HepG2 (cell line): ENCODE data around the gene CYB5D1. TPM values are rescaled to one million over a fixed set of nuclear protein-coding genes. Genes with fewer than 3 reads are reported as not detected.

Source experiments
- CHD4 ChIP-seq: fragments of 200-600 bp; sonication (generic); IDR thresholded peaks from 2 replicates; pipeline ENCODE4 v1.7.0; 2017; ENCODE audit warnings: mild to moderate bottlenecking, low read length, borderline replicate concordance
- ELF1 ChIP-seq: sonication (generic); formaldehyde crosslinking; IDR thresholded peaks from 2 replicates; pipeline ENCODE4 v1.4.0; 2020; ENCODE audit warnings: missing genetic modification reagents
- ESRRA ChIP-seq: sonication (generic); formaldehyde crosslinking; IDR thresholded peaks from 2 replicates; pipeline ENCODE4 v1.5.1; 2020; ENCODE audit warnings: mild to moderate bottlenecking, low read depth, missing genetic modification reagents
- HDAC2 ChIP-seq: sonication (generic); formaldehyde crosslinking; IDR thresholded peaks from 2 replicates; pipeline ENCODE4 v1.4.0; 2020; ENCODE audit warnings: missing genetic modification reagents
- HES4 ChIP-seq: sonication (generic); formaldehyde crosslinking; IDR thresholded peaks from 2 replicates; pipeline ENCODE4 v1.9.0; 2021; ENCODE audit warnings: mild to moderate bottlenecking, missing genetic modification reagents, borderline replicate concordance
- HNRNPH1 ChIP-seq: fragments of 200-400 bp; formaldehyde crosslinking; optimal IDR thresholded peaks from 2 replicates; pipeline ENCODE3; 2017; ENCODE audit warnings: mild to moderate bottlenecking, low read depth, low read length
- KDM4B ChIP-seq: sonication (generic); formaldehyde crosslinking; IDR thresholded peaks from 2 replicates; pipeline ENCODE4 v1.4.0; 2020; ENCODE audit warnings: missing genetic modification reagents
- NFAT5 ChIP-seq: sonication (generic); formaldehyde crosslinking; IDR thresholded peaks from 2 replicates; pipeline ENCODE4 v1.4.0; 2020; ENCODE audit warnings: missing genetic modification reagents
- PHF8 ChIP-seq: sonication (generic); formaldehyde crosslinking; IDR thresholded peaks from 2 replicates; pipeline ENCODE4 v1.5.0; 2020; ENCODE audit warnings: missing genetic modification reagents
- PRDM15 ChIP-seq: sonication (generic); formaldehyde crosslinking; IDR thresholded peaks from 2 replicates; pipeline ENCODE4 v1.4.0; 2020; ENCODE audit warnings: missing genetic modification reagents
- RFX3 ChIP-seq: IDR thresholded peaks from 2 replicates; pipeline ENCODE4 v1.6.1; 2016; ENCODE audit warnings: missing biosample characterization, missing genetic modification reagents
- TRIM22 ChIP-seq: fragments of 450-650 bp; IDR thresholded peaks from 2 replicates; pipeline ENCODE4 v1.6.1; 2017
- YEATS2 ChIP-seq: sonication (generic); formaldehyde crosslinking; IDR thresholded peaks from 2 replicates; pipeline ENCODE4 v1.4.0; 2020; ENCODE audit warnings: missing genetic modification reagents, borderline replicate concordance
- ZNF414 ChIP-seq: sonication (generic); formaldehyde crosslinking; IDR thresholded peaks from 2 replicates; pipeline ENCODE4 v1.5.0; 2020; ENCODE audit warnings: missing genetic modification reagents
- ZNF547 ChIP-seq: sonication (generic); formaldehyde crosslinking; IDR thresholded peaks from 2 replicates; pipeline ENCODE4 v1.5.1; 2020; ENCODE audit warnings: mild to moderate bottlenecking, missing genetic modification reagents
- ZNF550 ChIP-seq: sonication (generic); formaldehyde crosslinking; IDR thresholded peaks from 2 replicates; pipeline ENCODE4 v1.4.0; 2020; ENCODE audit warnings: mild to moderate bottlenecking, missing genetic modification reagents, borderline replicate concordance
- ZNF605 ChIP-seq: sonication (generic); formaldehyde crosslinking; IDR thresholded peaks from 2 replicates; pipeline ENCODE4 v1.8.0; 2022; ENCODE audit warnings: mild to moderate bottlenecking, missing genetic modification reagents
- ZNF781 ChIP-seq: sonication (generic); formaldehyde crosslinking; IDR thresholded peaks from 2 replicates; pipeline ENCODE4 v1.5.1; 2020; ENCODE audit warnings: borderline replicate concordance, mild to moderate bottlenecking, missing genetic modification reagents; ENCODE audit errors: not compliant biosample characterization
- polyA plus RNA-seq, 8 experiments: library from polyadenylated mRNA; depleted of rRNA in 3 of 8; stranded (reverse) in 7 of 8; unstranded in 1 of 8; fragments of >200 nt; fragmentation: Illumina TruSeq in 4 of 8; extraction: Trizol in 4 of 8; gene quantifications; 2 replicates each; pipeline versions ENCODE4 v1.2.1 to v1.2.3, GENCODE V29; 2011 to 2016; ENCODE audit warnings: low read depth in 4 of 8, missing spikeins in 1 of 8, mixed read lengths in 1 of 8; ENCODE audit not compliant: insufficient read depth in 1 of 8
- total RNA-seq, 5 experiments: library from RNA; depleted of rRNA; stranded (reverse); fragments of >200 nt; fragmentation: Illumina TruSeq; extraction: Trizol; gene quantifications; 2 replicates each; pipeline ENCODE4 v1.2.3, GENCODE V29; 2016; ENCODE audit warnings: low read depth in 1 of 5

CYB5D1 gene
- total and polyA plus RNA-seq, 2 of the 13 experiments (the other 11 are each of a cell fraction or from before 2014, with no cell fraction given), result 8.9 to 17.0 TPM

- TF ChIP-seq PRDM15 (CRISPR knock-in tag) (peak; percentile 76; the same call in 1 of the 2 replicates), ZNF550 (CRISPR knock-in tag) (no peak), ZNF414 (no peak), ELF1 (CRISPR knock-in tag) (peak; percentile 30; the same call in 1 of the 2 replicates), YEATS2 (CRISPR knock-in tag) (peak; percentile 19; the same call in 1 of the 2 replicates), KDM4B (CRISPR knock-in tag) (0 out of 2 replicates have a peak, but pooled peaks have one; percentile 25), PHF8 (CRISPR knock-in tag) (peak; percentile 7; the same call in 1 of the 2 replicates), ZNF605 (peak; percentile 17; the same call in 1 of the 2 replicates), HES4 (0 out of 2 replicates have a peak, but pooled peaks have one; percentile 5), RFX3 (CRISPR knock-in tag) (peak; percentile 80), HDAC2 (CRISPR knock-in tag) (peak; percentile 48; the same call in 1 of the 2 replicates), TRIM22 (no peak), NFAT5 (CRISPR knock-in tag) (no peak), ZNF781 (CRISPR knock-in tag) (no peak), HNRNPH1 (no peak), CHD4 (no peak), ESRRA (CRISPR knock-in tag) (0 out of 2 replicates have a peak, but pooled peaks have one; percentile 37), ZNF547 (0 out of 2 replicates have a peak, but pooled peaks have one; percentile 10)
Measured at GRCh38 chr17:7834957-7835813, 22.6 kb upstream of the CYB5D1 start (continued).
